Panc1 (cell line): Measurements from ENCODE around the gene ITFG2. TPM values are rescaled to one million over a fixed set of nuclear protein-coding genes. Genes with fewer than 3 reads are reported as not detected.

Experiments used
- ATAC-seq: fragments of 200-7000 bp; cut with Tn5 transposase; 2 replicates; pipeline ENCODE4 v1.9.1; 2020; ENCODE audit warnings: mild to moderate bottlenecking, moderate library complexity
- BruUV-seq: library from RNA; stranded (reverse); fragments of 400-500 nt; replicated peaks from 2 replicates; lab custom pipeline; 2021; lab: Mats Ljungman, UMichigan
- CTCF ChIA-PET: fragments of 300-600 bp; sonication (Branson Sonifier 250); formaldehyde crosslinking; loops from one replicate; lab custom pipeline; 2022; ENCODE audit warnings: antibody characterized with exemption; lab: Charles Lee
- POLR2A ChIA-PET: fragments of 300-600 bp; sonication (Branson Sonifier 250); formaldehyde crosslinking; loops from one replicate; lab custom pipeline; 2022; ENCODE audit warnings: antibody characterized with exemption; lab: Charles Lee
- DNase-seq: peaks from one replicate; pipeline ENCODE4 v3.0.0-alpha.2; 2010; ENCODE audit warnings: low read depth, low spot score
- H3K27ac ChIP-seq: 2 replicates; pipeline ENCODE4 v1.5.1; 2011; ENCODE audit warnings: mild to moderate bottlenecking, low read length, inconsistent platforms
- H3K27me3 ChIP-seq: fragments of 200-500 bp; sonication (Bioruptor generic); 2 replicates; pipeline ENCODE4 v1.6.0; 2014; ENCODE audit warnings: low read length, inconsistent platforms; ENCODE audit not compliant: control insufficient read depth, insufficient read depth
- H3K36me3 ChIP-seq: fragments of 200-500 bp; sonication (Bioruptor generic); 2 replicates; pipeline ENCODE4 v1.5.1; 2014; ENCODE audit warnings: inconsistent platforms, mild to moderate bottlenecking, low read length, moderate library complexity; ENCODE audit not compliant: control insufficient read depth, insufficient read depth
- H3K4me1 ChIP-seq: 2 replicates; pipeline ENCODE4 v1.5.1; 2011; ENCODE audit warnings: inconsistent platforms, mild to moderate bottlenecking, low read length, moderate library complexity; ENCODE audit not compliant: control insufficient read depth, insufficient read depth
- H3K4me3 ChIP-seq, 2 experiments: 2 replicates each; pipeline ENCODE4 v1.5.1; 2011 to 2012; ENCODE audit warnings: low read depth in 2 of 2, low read length in 2 of 2, mild to moderate bottlenecking in 2 of 2, inconsistent platforms in 1 of 2, moderate library complexity in 1 of 2
- H3K9me3 ChIP-seq: fragments of 200-500 bp; sonication (Bioruptor generic); 2 replicates; pipeline ENCODE4 v1.5.1; 2014; ENCODE audit warnings: low read depth, mild to moderate bottlenecking, inconsistent platforms, low read length, moderate library complexity; ENCODE audit not compliant: control insufficient read depth, insufficient read depth
- POLR2AphosphoS5 ChIP-seq: IDR thresholded peaks from 2 replicates; pipeline ENCODE4 v1.6.1; 2012; ENCODE audit warnings: mild to moderate bottlenecking, low read depth, low read length, moderate library complexity
- SIN3A ChIP-seq: IDR thresholded peaks from 2 replicates; pipeline ENCODE4 v1.6.1; 2012; ENCODE audit warnings: low read depth, mild to moderate bottlenecking, low read length, moderate library complexity, borderline replicate concordance; ENCODE audit not compliant: insufficient read depth
- TCF7L2 ChIP-seq: IDR thresholded peaks from 2 replicates; pipeline ENCODE4 v1.6.1; 2011; ENCODE audit warnings: mild to moderate bottlenecking, low read depth, low read length, inconsistent platforms
- in situ Hi-C: cut with HindIII; loops from 2 replicates; pipeline ENCODE4 v1.10.0; 2016; ENCODE audit warnings: low sequenced_read_pairs, low pct_unique_long_range_greater_than_20kb
- intact Hi-C: fragments of 100-400 bp; cut with micrococcal nuclease; formaldehyde crosslinking; loops from one replicate; pipeline ENCODE4 v1.10.0; 2022; ENCODE audit not compliant: unreplicated experiment
- total RNA-seq: library from RNA; stranded (reverse); gene quantifications from one replicate; pipeline ENCODE4 v1.2.1, GENCODE V29; 2021; ENCODE audit not compliant: unreplicated experiment
- TF ChIP-seq, protein P1 (sequence below), 2 experiments: IDR thresholded peaks; 2 replicates each; pipeline ENCODE4 v1.6.1; 2011 to 2012; ENCODE audit warnings: low read depth in 2 of 2, control low read depth in 1 of 2, low read length in 1 of 2, mild to moderate bottlenecking in 1 of 2, moderate library complexity in 1 of 2; ENCODE audit not compliant: insufficient read depth in 1 of 2
- TF ChIP-seq, protein P2 (sequence below): fragments of 450-650 bp; IDR thresholded peaks from 2 replicates; pipeline ENCODE4 v1.5.1; 2017; ENCODE audit warnings: mild to moderate bottlenecking

The ITFG2 gene
- total RNA-seq, 1 experiment from 2014 or later = 17.4 TPM

DNA sequence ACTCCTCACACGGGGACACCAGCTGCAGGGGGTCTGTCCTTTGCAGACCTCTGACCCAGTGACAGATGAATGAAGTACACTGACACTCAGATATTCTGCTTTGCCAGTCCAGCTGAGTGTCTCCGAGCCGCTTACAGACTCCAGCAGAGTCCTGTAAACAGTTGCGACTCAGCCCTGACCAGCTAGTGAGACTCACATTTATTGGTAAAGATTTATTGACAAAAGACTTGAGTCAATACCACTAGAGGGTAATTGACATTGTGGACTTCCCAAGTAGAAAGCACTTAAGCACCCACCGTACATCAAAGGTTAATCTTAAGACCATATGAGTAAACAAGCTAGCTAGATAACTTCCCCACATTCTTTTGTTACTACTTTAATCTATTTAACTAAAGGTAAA lies 27.5 kb upstream of the ITFG2 start:
- no peak for TF ChIP-seq POLR2AphosphoS5
- no peak for TF ChIP-seq TCF7L2
- TF ChIP-seq, protein P1, sequence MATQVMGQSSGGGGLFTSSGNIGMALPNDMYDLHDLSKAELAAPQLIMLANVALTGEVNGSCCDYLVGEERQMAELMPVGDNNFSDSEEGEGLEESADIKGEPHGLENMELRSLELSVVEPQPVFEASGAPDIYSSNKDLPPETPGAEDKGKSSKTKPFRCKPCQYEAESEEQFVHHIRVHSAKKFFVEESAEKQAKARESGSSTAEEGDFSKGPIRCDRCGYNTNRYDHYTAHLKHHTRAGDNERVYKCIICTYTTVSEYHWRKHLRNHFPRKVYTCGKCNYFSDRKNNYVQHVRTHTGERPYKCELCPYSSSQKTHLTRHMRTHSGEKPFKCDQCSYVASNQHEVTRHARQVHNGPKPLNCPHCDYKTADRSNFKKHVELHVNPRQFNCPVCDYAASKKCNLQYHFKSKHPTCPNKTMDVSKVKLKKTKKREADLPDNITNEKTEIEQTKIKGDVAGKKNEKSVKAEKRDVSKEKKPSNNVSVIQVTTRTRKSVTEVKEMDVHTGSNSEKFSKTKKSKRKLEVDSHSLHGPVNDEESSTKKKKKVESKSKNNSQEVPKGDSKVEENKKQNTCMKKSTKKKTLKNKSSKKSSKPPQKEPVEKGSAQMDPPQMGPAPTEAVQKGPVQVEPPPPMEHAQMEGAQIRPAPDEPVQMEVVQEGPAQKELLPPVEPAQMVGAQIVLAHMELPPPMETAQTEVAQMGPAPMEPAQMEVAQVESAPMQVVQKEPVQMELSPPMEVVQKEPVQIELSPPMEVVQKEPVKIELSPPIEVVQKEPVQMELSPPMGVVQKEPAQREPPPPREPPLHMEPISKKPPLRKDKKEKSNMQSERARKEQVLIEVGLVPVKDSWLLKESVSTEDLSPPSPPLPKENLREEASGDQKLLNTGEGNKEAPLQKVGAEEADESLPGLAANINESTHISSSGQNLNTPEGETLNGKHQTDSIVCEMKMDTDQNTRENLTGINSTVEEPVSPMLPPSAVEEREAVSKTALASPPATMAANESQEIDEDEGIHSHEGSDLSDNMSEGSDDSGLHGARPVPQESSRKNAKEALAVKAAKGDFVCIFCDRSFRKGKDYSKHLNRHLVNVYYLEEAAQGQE (IDR thresholded peaks at IDR 0.05; ENCODE audit: insufficient read depth in 1 of 2, low read depth in 2 of 2, low read length in 1 of 2) = no peak
- no peak for TF ChIP-seq SIN3A
- TF ChIP-seq, protein P2, sequence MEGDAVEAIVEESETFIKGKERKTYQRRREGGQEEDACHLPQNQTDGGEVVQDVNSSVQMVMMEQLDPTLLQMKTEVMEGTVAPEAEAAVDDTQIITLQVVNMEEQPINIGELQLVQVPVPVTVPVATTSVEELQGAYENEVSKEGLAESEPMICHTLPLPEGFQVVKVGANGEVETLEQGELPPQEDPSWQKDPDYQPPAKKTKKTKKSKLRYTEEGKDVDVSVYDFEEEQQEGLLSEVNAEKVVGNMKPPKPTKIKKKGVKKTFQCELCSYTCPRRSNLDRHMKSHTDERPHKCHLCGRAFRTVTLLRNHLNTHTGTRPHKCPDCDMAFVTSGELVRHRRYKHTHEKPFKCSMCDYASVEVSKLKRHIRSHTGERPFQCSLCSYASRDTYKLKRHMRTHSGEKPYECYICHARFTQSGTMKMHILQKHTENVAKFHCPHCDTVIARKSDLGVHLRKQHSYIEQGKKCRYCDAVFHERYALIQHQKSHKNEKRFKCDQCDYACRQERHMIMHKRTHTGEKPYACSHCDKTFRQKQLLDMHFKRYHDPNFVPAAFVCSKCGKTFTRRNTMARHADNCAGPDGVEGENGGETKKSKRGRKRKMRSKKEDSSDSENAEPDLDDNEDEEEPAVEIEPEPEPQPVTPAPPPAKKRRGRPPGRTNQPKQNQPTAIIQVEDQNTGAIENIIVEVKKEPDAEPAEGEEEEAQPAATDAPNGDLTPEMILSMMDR = no peak
- CTCF ChIA-PET = interaction anchor here (0.6 kb wide), 1 partner anchor 33 kb away, joined by 3 read pairs; no protein-coding TSS in a partner anchor
- DNase-seq (no peak), ATAC-seq (no peak)
- Histone ChIP-seq H3K9me3 (no peaks in the 10 kb centered on the region), H3K4me1 (no peaks in the 10 kb centered on the region), H3K36me3 (no peaks in the 10 kb centered on the region), H3K27me3 (peaks cover 6% of the 10 kb centered on the region; the same call in 1 of the 2 replicates), H3K27ac (no peak overlapping the region), H3K4me3 (no peak overlapping the region)
- POLR2A ChIA-PET = interaction anchor here (1.0 kb wide), 1 partner anchor 66 kb away, joined by 3 read pairs; no protein-coding TSS in a partner anchor
- intact Hi-C loops (loop anchor here (10.0 kb wide), 1 partner anchor 100 kb away; no protein-coding TSS in a partner anchor), in situ Hi-C loops (no loop called here)
- no TSS peak for BruUV-seq

DNA sequence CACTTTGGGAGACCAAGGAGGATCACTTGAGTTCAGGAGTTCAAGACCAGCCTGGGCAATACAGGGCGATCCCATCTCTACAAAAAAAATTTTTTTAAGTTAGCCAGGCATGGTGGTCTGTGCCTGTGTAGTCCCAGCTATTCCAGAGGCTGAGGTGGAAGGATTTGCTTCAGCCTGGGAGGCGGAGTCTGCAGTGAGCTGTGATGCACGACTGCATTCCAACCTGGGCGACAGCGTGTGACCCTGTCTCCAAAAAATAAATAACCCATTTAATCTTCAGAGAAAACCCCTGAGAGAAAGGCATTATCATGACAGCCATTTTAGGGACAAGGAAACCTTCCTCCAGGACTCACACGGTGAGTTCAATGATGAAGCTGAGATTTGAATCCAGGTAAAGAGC lies 21.4 kb upstream of the ITFG2 start:
- intact Hi-C loops = no loop called here
- ChIA-PET POLR2A (no interaction called here), CTCF (no interaction called here)
- no peak for ATAC-seq
- no peak for DNase-seq
- Histone ChIP-seq H3K9me3 (no peaks in the 10 kb centered on the region), H3K27me3 (no peaks in the 10 kb centered on the region), H3K4me1 (peaks cover 3% of the 10 kb centered on the region; the same call in 1 of the 2 replicates), H3K4me3 (no peak overlapping the region), H3K27ac (no peak overlapping the region), H3K36me3 (no peaks in the 10 kb centered on the region; the same call in 1 of the 2 replicates)
- no TSS peak for BruUV-seq
- in situ Hi-C loops = no loop called here
- TF ChIP-seq, protein P1 (IDR thresholded peaks at IDR 0.05; ENCODE audit: insufficient read depth in 1 of 2, low read depth in 2 of 2, low read length in 1 of 2) = no peak
- TF ChIP-seq POLR2AphosphoS5 (no peak), TCF7L2 (no peak), SIN3A (no peak)
- TF ChIP-seq, protein P2 = no peak
